OCI-M2 (cell line): ENCODE measurements around the gene ZNF550.
A peak's percentile ranks its signal among the peaks of the same experiment; 100 is the strongest.

Experiments used
- DNase-seq: peaks from one replicate; lab custom pipeline; 2025; ENCODE audit not compliant: unreplicated experiment; lab: John Stamatoyannopoulos, UW

Gene ZNF550

GRCh38 chr19:57559404-57560025 is at the start of gene ZNF550:
Gene ZNF550, minus strand, starts transcription at chr19:57559863. Its CDS starts 181 bp downstream, at chr19:57559682.
- DNase-seq: no peak

DNA sequence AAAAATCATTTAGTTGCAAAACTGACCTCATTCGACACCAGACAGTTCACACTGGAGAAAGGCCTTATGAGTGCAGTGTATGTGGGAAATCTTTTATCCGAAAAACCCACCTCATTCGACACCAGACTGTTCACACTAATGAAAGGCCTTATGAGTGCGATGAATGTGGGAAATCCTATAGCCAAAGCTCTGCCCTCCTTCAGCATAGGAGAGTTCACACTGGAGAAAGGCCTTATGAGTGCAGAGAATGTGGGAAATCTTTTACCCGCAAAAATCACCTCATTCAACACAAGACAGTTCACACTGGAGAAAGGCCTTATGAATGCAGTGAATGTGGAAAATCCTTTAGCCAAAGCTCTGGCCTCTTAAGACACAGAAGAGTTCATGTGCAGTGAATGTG is 47.3 kb upstream of the ZNF550 start:
- DNase-seq: no peak

- DNase-seq: peak; percentile 87
These were observed 40.2 kb upstream of the ZNF550 start, which contains the start of gene ZNF530 for GRCh38 chr19:57599761-57600383. Gene ZNF530, plus strand, starts transcription at chr19:57599885. Its CDS starts 4,461 bp downstream, at chr19:57604346.

DNA sequence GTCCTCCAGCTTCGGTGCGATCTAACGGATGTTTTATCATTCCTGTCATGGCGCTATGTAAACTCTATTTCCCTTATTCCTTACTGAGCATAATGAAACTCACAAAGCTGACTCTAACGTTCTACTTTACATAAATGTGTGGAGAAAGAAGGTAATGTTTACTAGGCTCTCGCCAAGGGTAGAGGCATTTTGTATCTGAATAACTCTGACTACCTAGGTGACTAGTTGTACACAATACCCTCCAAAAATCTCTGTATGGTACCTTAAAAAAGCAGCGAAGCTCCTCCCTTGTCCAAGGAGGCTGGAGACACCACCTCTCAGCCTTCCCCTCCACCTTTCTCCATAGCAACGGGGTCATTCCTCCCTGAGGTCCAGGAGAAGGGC is 39.7 kb upstream of the ZNF550 start:
- DNase-seq: no peak

DNA sequence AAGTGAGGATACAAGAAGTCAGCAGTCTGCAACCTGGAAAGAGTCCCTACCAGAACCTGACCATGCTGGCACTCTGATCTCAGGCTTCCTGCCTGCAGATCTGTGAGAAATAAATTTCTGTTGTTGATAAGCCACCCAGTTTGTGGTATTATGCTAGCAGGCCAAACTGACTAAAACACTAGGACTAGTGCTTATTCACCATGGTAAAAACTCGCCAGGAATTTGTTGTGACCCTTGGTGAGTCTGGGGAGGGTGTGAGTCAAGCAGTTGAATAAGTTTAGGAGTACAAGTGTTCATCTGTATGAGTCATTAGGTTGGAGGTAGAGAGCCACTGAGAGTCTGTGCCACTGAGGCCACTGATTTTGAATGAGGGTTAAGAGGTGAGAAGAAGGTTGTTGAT is 27.9 kb upstream of the ZNF550 start:
- no peak for DNase-seq

- no peak for DNase-seq
These were observed 24.1 kb upstream of the ZNF550 start, which contains the start of gene ZIK1 for GRCh38 chr19:57583521-57584416. Gene ZIK1, plus strand, starts transcription at chr19:57584145. Its CDS starts 212 bp downstream, at chr19:57584357.

GRCh38 chr19:57583104-57583520 is 23.4 kb upstream of the ZNF550 start:
- no peak for DNase-seq

DNA sequence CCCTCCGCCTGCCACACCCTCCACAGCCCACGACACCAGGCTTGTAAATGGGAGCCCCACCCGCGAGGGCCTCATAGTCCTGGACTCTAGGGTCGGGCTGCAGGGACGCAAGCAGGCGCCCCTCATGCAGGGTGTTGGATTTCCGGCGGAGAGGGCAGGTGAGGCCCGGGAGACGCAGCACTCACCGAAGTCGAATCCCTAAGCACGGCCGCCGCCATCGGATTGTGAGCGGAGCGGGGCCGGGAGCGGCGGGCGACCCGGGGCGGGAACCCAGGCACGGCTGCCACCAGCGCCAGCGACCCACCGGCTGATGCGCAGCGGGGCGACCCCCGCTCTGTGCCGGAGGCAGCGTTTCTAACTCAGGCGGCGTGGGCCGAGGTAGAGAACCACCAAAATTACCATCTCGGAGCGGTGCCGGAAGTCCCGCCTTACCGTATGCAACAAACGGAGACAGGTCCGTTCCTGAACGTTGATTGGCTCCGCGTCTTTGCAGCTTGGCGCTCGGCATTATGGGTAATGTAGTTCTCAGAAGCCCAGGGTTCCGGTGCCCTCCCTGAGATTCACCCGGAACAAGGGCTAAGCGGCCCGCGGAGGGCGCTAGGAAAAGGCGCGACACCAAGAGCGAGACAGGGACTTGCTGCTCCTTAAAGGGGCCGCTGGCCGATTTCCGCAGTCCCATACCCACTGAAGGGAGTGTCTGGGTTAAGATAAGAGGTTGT is 19.0 kb upstream of the ZNF550 start, which contains the start of gene ZNF416:
Gene ZNF416 (minus strand): TSS at position 425 of the 719 bp plus-strand sequence. CDS start 207 bp downstream, at position 218.
- peak; percentile 90 for DNase-seq

DNA sequence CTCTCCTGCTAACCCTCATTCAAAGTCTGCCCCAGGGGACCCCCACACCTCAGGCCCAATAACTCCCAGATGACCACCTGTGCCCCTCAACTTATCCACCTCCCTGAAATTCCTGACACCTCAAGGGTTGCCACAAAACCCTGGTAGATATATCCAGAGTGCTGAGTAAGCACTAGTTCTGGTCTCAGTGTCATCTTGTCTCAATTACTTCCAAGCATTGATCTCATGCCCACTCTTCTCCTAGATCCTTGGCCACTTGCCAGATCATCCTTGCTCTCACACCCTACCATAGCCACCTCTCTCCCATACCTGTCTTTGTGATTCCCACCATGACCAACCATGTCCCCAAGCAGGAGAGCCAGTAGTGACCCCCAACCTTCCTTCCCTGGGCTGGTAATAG is 17.0 kb upstream of the ZNF550 start:
- no peak for DNase-seq

DNA sequence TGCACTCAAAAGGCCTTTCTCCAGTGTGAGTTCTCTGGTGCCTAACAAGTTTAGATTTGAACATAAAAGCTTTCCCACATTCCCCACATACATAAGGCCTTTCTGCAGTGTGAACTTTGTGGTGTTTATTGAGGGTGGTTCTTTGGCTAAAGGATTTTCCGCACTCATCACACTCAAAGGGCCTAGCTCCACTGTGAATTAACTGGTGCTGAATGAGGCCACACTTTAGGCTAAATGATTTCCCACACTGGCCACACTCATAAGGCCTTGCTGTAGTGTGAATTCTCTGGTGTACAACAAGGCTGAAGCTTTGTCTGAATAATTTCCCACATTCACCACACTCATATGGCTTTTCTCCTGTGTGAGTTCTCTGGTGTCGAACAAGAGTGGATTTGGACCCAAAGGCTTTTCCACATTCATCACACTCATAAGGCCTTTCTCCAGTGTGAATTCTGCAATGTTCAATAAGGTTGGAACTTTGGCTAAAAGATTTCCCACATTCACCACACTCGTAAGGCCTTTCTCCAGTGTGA is 12.8 kb upstream of the ZNF550 start:
- no peak for DNase-seq

DNA sequence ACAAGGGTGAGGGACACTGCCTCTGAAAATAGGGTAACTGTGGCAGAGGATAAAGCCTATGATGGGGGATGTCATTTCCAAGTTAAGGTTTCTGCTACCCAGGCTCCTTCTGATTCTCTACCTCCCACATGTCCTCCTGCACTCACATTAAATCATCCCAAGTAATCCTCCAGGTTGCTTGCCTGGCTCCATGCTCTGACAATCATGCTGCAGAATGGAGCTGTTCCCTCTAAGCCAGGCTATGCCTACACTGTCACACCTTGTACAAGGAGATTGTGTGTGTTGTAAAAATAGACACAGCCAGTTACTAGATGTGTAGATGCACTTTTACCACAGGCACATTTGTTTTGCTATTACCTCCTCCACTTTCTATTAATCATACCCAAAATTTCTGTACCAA is 11.0 kb upstream of the ZNF550 start:
- DNase-seq: no peak

GRCh38 chr19:57566396-57567265 is 7.0 kb upstream of the ZNF550 start:
- DNase-seq: no peak

DNA sequence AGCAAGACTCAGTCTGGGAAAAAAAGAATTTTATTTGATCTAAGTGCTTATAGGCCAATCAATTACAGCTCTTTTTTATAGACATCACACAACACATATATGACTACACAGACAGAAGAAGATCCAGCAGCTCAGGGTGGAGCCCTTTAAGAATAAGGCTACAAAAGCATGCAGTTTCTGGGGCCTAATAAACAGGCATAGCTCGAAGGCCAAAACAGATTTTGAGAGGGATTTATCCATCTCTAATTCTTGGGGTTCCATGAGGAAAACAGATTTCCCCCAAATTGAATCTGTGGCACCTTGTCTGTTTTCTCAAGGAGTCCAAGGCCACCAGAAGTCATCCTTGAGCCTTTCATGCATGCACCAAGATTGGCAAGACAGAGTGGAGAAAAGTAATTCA is 3.9 kb upstream of the ZNF550 start:
- no peak for DNase-seq

GRCh38 chr19:57560049-57560491 is 407 bp upstream of the ZNF550 start:
- no peak for DNase-seq

DNA sequence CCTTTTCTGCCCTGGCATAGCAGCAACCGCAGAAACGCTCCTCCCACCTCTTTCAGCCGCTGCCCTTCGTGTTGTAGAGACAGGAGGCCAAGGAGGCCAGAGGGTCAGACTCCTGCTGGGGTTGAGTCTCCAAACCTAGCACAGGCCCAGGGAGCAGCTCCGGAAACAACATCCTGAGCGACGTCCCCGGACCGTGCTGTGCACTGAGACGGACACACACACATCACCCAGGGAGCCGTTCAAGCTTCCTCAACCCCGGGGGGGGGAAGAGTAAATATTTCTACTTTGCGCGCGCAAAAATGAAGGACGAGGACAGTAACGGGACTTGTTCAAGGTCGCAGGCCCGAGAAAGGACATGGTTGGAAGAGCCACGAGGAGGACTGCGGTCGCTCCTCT is 657 bp downstream of the ZNF550 start:
- DNase-seq: no peak

- DNase-seq: no peak
These were observed 1.1 kb downstream of the ZNF550 start for GRCh38 chr19:57558525-57558924.

DNA sequence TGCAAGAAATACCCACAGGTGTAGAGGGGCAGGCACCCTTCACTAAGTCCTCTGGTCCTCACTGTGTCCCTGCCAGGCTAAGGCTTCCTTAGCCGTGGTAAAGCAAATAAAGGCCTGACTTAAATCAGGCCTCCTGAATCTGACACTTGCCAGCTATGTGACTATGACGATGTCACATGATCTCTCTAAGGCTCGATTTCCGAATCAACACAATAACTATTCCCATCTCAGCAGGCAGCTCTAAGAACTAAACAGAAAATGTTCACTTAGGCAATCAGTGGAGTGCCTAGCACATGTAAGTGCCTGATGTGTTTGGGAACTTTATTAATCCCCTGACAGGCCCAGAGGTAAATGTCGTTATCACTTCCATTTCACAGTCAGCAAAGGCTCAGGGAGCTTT is 2.0 kb downstream of the ZNF550 start:
- no peak for DNase-seq

DNA sequence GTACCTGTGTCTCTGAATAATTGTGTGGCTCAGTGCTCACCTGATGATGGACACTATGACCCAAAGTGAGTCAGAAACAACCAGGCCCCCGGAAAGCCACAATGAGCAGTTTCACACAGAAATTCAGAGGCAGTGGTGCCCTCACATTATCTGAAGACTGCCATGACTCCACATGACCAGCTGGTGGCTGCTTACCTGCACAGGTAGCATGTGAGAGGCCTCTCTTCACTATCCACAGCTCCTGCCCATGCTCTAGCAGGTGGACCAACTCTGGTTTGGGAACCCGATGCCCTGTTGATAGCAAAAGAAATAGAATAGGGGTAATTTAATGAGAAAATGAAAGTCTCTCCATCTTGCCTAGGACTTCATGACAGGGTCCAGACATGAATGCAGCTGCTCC is 7.2 kb downstream of the ZNF550 start:
- no peak for DNase-seq

DNA sequence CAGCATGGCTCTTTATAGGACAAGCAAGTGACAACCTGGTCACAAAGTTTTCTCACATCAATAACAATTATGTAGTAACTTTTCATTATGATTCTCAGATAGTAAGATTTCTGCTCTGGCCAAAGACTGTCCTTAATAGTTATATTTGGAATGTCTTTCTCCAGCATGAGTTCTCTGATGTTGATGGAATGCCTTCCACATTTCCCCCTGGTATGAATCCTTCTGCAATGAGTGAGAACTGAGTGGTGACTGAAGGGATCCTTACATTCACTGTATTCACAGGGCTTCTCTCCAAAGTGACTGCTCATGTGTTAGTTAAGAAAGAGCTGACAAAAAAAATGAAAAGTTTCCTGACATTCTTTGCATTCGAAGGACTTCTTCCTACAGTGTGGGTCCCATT is 13.2 kb downstream of the ZNF550 start:
- DNase-seq: no peak
